Heart right ventricle (tissue), 16 donors: ENCODE data around the gene CADPS2. TPM values are rescaled to one million over a fixed set of nuclear protein-coding genes. Genes with fewer than 3 reads are reported as not detected.
"Not testable (repeated sequence)": the region's sequence is repeated elsewhere in the genome, so short reads cannot be mapped to it uniquely, and the experiment has no call there.

Experiments used
- ATAC-seq, 8 donors: fragments of 200-7000 bp; cut with Tn5 transposase; one replicate each; pipeline ENCODE4 v1.9.1; 2020; ENCODE audit warnings: mild to moderate bottlenecking in 8 of 8, moderate library complexity in 8 of 8, moderate number of reproducible peaks in 1 of 8
- DNase-seq, 2 donors: peaks; one replicate each; pipeline ENCODE4 v3.0.0-alpha.2; 2020
- H3K27ac ChIP-seq, 10 donors: fragments of 200-600 bp; sonication (generic) in 2 of 10; one replicate each; pipeline versions ENCODE4 v1.5.0 to v1.8.0; 2020 to 2022; ENCODE audit warnings: mild to moderate bottlenecking in 3 of 10
- H3K27me3 ChIP-seq, 7 donors: fragments of 200-600 bp; one replicate each; pipeline ENCODE4 v1.8.0; 2021 to 2022; ENCODE audit warnings: mild to moderate bottlenecking in 2 of 7
- H3K36me3 ChIP-seq, 9 donors: fragments of 200-600 bp; sonication (generic) in 1 of 9; one replicate each; pipeline versions ENCODE4 v1.5.0 to v1.8.0; 2020 to 2022; ENCODE audit warnings: mild to moderate bottlenecking in 2 of 9
- H3K4me1 ChIP-seq, 9 donors: fragments of 200-600 bp; sonication (generic) in 1 of 9; one replicate each; pipeline versions ENCODE4 v1.5.0 to v1.8.0; 2020 to 2022; ENCODE audit warnings: mild to moderate bottlenecking in 4 of 9
- H3K4me3 ChIP-seq, 10 donors: fragments of 200-600 bp; sonication (generic) in 2 of 10; one replicate each; pipeline versions ENCODE4 v1.5.0 to v1.8.0; 2020 to 2022; ENCODE audit warnings: mild to moderate bottlenecking in 7 of 10, moderate library complexity in 2 of 10
- H3K9me3 ChIP-seq, 11 donors: fragments of 200-600 bp in 10 of 11; sonication (generic) in 2 of 11; one replicate each; pipeline versions ENCODE4 v1.5.0 to v1.8.0; 2013 to 2022; ENCODE audit warnings: mild to moderate bottlenecking in 2 of 11, control low read depth in 1 of 11, moderate library complexity in 1 of 11
- CTCF ChIP-seq, 9 donors: fragments of 200-600 bp; sonication (generic) in 2 of 9; IDR thresholded peaks; one replicate each; pipeline versions ENCODE4 v1.5.0 to v1.8.0; 2021 to 2022; ENCODE audit warnings: antibody characterized with exemption in 9 of 9, mild to moderate bottlenecking in 5 of 9, moderate library complexity in 1 of 9
- WGBS, 2 donors: extraction: QIAGEN DNeasy Blood & Tissue Kit; methylation state at CpG; one replicate each; pipeline ENCODE4 v1.1.7; 2013; ENCODE audit warnings: inconsistent platforms in 1 of 2; 5-methylcytosine and 5-hydroxymethylcytosine counted together
- intact Hi-C, 10 donors: fragments of 100-400 bp; cut with DNase I; formaldehyde crosslinking; loops; one replicate each; pipeline versions ENCODE4 v1.11.1 to v1.14.2; 2022
- polyA plus RNA-seq, 2 donors: library from polyadenylated mRNA; stranded (reverse); fragments of 200-250 nt; gene quantifications; one replicate each; pipeline ENCODE4 v1.2.3, GENCODE V29; 2013
- total RNA-seq, 10 donors: library from RNA; stranded (reverse); fragmentation: NEBNext Ultra II Directional in 3 of 10; extraction: Animal tissue kit (Norgen Biotek cat#: 25700) in 3 of 10; gene quantifications; one replicate each; pipeline versions ENCODE4 v1.2.1 to v1.2.4, GENCODE V29; 2021 to 2023
- donor health status: Arrhythmogenic right ventricular cardiomyopathy.
- donor health status: ischemic (EF 13 %, LVEDD 7.1; RV severe dilation, severe dysfunction).
- donor health status: healthy with polysubstance abuse.
- donor health status: DM: no; HTN: yes; CAD: no.
- donor health status: DM: no; HTN: no; CAD: no.
- donor health status: ischemic (EF 25% LVEDD 6.9; RV normal size, moderate dysfunction).
- donor health status: ischemic (EF 25% LVEDD 5.7; RV mildly dilated, moderate dysfunction).
- donor health status: healthy.
- donor health status: DM: yes; HTN: yes; CAD: no.
- donor health status: Ischemic cardiomyopathy.
- donor health status: ischemic (EF 35%, LVEDD 5.7; RV mildly dilated, moderate dysfunction).
- donor health status: nonischemic (EF 11% LVEDD 7.7; RV severe dilation, severe dysfunction).
- donor health status: DM: yes; HTN: yes; CAD: no.
- donor health status: PGD.
- donor health status: ischemic (EF 29% LVEDD 5.4; RV normal size, mild dysfunction).
- donor health status: nonischemic (EF 23%, LVEDD 6.1; RV moderate dilation, normal function).

The CADPS2 gene
- total and polyA plus RNA-seq, 12 donors: 3.6 to 25.7 (median 6.6) TPM

GRCh38 chr7:122643250-122643649 is 243.0 kb downstream of the CADPS2 start:
- DNase-seq (no peak), ATAC-seq (no peak)
- H3K27me3 ChIP-seq: no peaks in the 10 kb centered on the region
- intact Hi-C loops: no loop called here
- no peaks in the 10 kb centered on the region for H3K4me1 ChIP-seq
- H3K4me3 ChIP-seq: no peak overlapping the region
- H3K27ac ChIP-seq: no peak overlapping the region
- TF ChIP-seq CTCF (IDR thresholded peaks at IDR 0.05): no peak
- H3K36me3 ChIP-seq: no peaks in the 10 kb centered on the region
- 93% methylated on average over 1 of the region's 1 CpG for WGBS, 2 donors
- no peaks in the 10 kb centered on the region for H3K9me3 ChIP-seq

GRCh38 chr7:122638459-122638858 is 247.8 kb downstream of the CADPS2 start:
- no peak overlapping the region for H3K27ac ChIP-seq
- H3K36me3 ChIP-seq: no peaks in the 10 kb centered on the region
- DNase-seq (no peak), ATAC-seq (no peak)
- no peaks in the 10 kb centered on the region for H3K4me1 ChIP-seq
- TF ChIP-seq CTCF (IDR thresholded peaks at IDR 0.05): no peak
- H3K4me3 ChIP-seq: no peak overlapping the region
- no peaks in the 10 kb centered on the region for H3K27me3 ChIP-seq
- 85 to 90% methylated on average over 2 of the region's 2 CpGs for WGBS, 2 donors
- intact Hi-C loops: no loop called here
- peaks cover 0 to 5% (median 0%) of the 10 kb centered on the region in 11 donors for H3K9me3 ChIP-seq

GRCh38 chr7:122637784-122638183 is 248.5 kb downstream of the CADPS2 start:
- no peak for ATAC-seq
- Histone ChIP-seq H3K36me3 (no peaks in the 10 kb centered on the region), H3K9me3 (peaks cover 0 to 5% (median 0%) of the 10 kb centered on the region in 11 donors), H3K27me3 (no peaks in the 10 kb centered on the region), H3K4me3 (no peak overlapping the region), H3K27ac (no peak overlapping the region), H3K4me1 (no peaks in the 10 kb centered on the region)
- intact Hi-C loops: no loop called here
- DNase-seq: no peak
- TF ChIP-seq CTCF (IDR thresholded peaks at IDR 0.05): no peak
- WGBS, 2 donors: 77 to 82% methylated on average over 2 of the region's 2 CpGs

- H3K36me3 ChIP-seq, H3K27ac ChIP-seq, H3K4me3 ChIP-seq, H3K27me3 ChIP-seq, ATAC-seq, intact Hi-C loops, DNase-seq, H3K4me1 ChIP-seq, H3K9me3 ChIP-seq: not testable (repeated sequence)
- 97 to 100% methylated on average over 2 of the region's 2 CpGs for WGBS, 2 donors
Measured at GRCh38 chr7:122635481-122635880, 250.8 kb downstream of the CADPS2 start.

- Histone ChIP-seq H3K27me3 (no peaks in the 10 kb centered on the region), H3K36me3 (no peaks in the 10 kb centered on the region), H3K4me1 (peaks cover 0 to 3% (median 0%) of the 10 kb centered on the region in 9 donors), H3K4me3 (no peak overlapping the region), H3K27ac (no peak overlapping the region), H3K9me3 (peaks cover 0 to 5% (median 0%) of the 10 kb centered on the region in 11 donors)
- TF ChIP-seq CTCF (IDR thresholded peaks at IDR 0.05): no peak
- 78 to 83% methylated on average over 3 of the region's 3 CpGs for WGBS, 2 donors
- intact Hi-C loops: no loop called here
- ATAC-seq: no peak
- DNase-seq: no peak
Measured at GRCh38 chr7:122633472-122633871, 252.8 kb downstream of the CADPS2 start.
